Gastroesophageal sphincter (tissue), 3 donors: Measurements from ENCODE around the gene KANK4.

Experiments used
- CTCF ChIP-seq, 4 experiments: fragments of 200-600 bp in 2 of 4; fragments of 450-650 bp in 2 of 4; sonication (generic) in 1 of 4; IDR thresholded peaks; one replicate each; pipeline ENCODE4 v1.5.1; 2017 to 2019; ENCODE audit warnings: antibody characterized with exemption in 4 of 4, mild to moderate bottlenecking in 2 of 4, moderate library complexity in 2 of 4
- POLR2A ChIP-seq, 2 donors: fragments of 450-650 bp; IDR thresholded peaks; one replicate each; pipeline ENCODE4 v1.6.1; 2017; ENCODE audit warnings: antibody characterized with exemption in 2 of 2, mild to moderate bottlenecking in 2 of 2, moderate library complexity in 1 of 2
- POLR2AphosphoS5 ChIP-seq: sonication (generic); formaldehyde crosslinking; IDR thresholded peaks from one replicate; pipeline ENCODE4 v1.6.1; 2017; ENCODE audit warnings: antibody characterized with exemption

DNA sequence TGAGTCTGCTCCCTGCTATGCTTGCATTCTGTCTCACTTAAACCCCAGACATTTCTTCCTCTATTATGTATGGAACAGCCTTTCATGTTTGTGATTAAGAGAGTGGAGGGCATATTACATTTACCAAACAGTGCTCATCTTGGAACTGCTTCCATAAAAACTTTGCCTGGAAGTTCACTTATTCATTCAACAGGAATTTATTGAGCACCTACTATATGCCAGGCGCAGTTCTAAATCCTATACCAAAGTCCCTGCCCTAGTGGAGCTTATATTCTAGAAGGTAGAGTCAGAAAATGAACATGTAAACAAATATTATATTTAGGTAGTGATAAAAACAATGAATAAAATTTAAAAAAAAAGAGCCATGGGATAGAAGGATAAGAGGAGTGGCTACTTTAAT is 49.8 kb downstream of the KANK4 start:
- TF ChIP-seq CTCF (IDR thresholded peaks at IDR 0.05), result no peak
- TF ChIP-seq POLR2AphosphoS5, result no peak
- no peak for TF ChIP-seq POLR2A (IDR thresholded peaks at IDR 0.05)
